OCI-LY3 (cell line): ENCODE data around the gene NKAIN4.

ENCODE experiments used
- CTCF ChIP-seq: fragments of 200-600, 300-600 bp; sonication (generic); IDR thresholded peaks from 2 replicates; pipeline ENCODE4 v1.5.1; 2014; ENCODE audit warnings: antibody characterized with exemption, low read length, low read depth
- EZH2phosphoT487 ChIP-seq: fragments of 200-600 bp; shearing (Covaris generic); IDR thresholded peaks from 2 replicates; pipeline ENCODE4 v1.6.1; 2018; ENCODE audit warnings: antibody characterized with exemption, mixed run types, low read depth

- TF ChIP-seq CTCF, result peak; percentile 34
- no peak for TF ChIP-seq EZH2phosphoT487
Observed at GRCh38 chr20:63280929-63281545, 26.8 kb upstream of the NKAIN4 start.
